SK-N-SH treated with all-trans-retinoic acid at 6 μM for 48 hours (cell line): ENCODE measurements around the gene CCDC107.

Experiments used
- ARNTL ChIP-seq: fragments of 450-650 bp; formaldehyde crosslinking; IDR thresholded peaks from 2 replicates; pipeline ENCODE4 v1.5.0; 2020; ENCODE audit warnings: low read depth, mild to moderate bottlenecking, moderate library complexity, borderline replicate concordance
- BACH2 ChIP-seq: fragments of 250-450 bp; sonication (Bioruptor Pico); IDR thresholded peaks from 2 replicates; pipeline ENCODE4 v1.9.0; 2021; ENCODE audit warnings: mild to moderate bottlenecking, borderline replicate concordance
- CSDC2 ChIP-seq: fragments of 250-450 bp; sonication (Bioruptor Pico); IDR thresholded peaks from 2 replicates; pipeline ENCODE4 v1.5.0; 2020; ENCODE audit warnings: mild to moderate bottlenecking, moderate library complexity
- GLIS3 ChIP-seq: fragments of 250-450 bp; sonication (Bioruptor Pico); IDR thresholded peaks from 2 replicates; pipeline ENCODE4 v1.5.0; 2020; ENCODE audit warnings: mild to moderate bottlenecking, moderate library complexity
- OSR1 ChIP-seq: fragments of 250-450 bp; sonication (Bioruptor Pico); IDR thresholded peaks from 2 replicates; pipeline ENCODE4 v1.8.0; 2022; ENCODE audit warnings: moderate library complexity, mild to moderate bottlenecking, inconsistent platforms
- PATZ1 ChIP-seq: fragments of 250-450 bp; sonication (Bioruptor Pico); IDR thresholded peaks from 2 replicates; pipeline ENCODE4 v1.8.0; 2020; ENCODE audit warnings: mild to moderate bottlenecking, moderate library complexity, borderline replicate concordance
- RARB ChIP-seq: fragments of 250-450 bp; sonication (Bioruptor Pico); IDR thresholded peaks from 2 replicates; pipeline ENCODE4 v1.8.0; 2021; ENCODE audit warnings: mild to moderate bottlenecking, moderate library complexity
- TCF4 ChIP-seq: fragments of 250-450 bp; sonication (Bioruptor Pico); IDR thresholded peaks from 2 replicates; pipeline ENCODE4 v1.8.0; 2021; ENCODE audit warnings: mild to moderate bottlenecking, moderate library complexity, borderline replicate concordance
- TOX ChIP-seq: fragments of 250-450 bp; sonication (Bioruptor Pico); IDR thresholded peaks from 2 replicates; pipeline ENCODE4 v1.8.0; 2021; ENCODE audit warnings: mild to moderate bottlenecking, moderate library complexity, borderline replicate concordance
- ZFP3 ChIP-seq: fragments of 250-450 bp; sonication (Bioruptor Pico); IDR thresholded peaks from 2 replicates; pipeline ENCODE4 v1.5.0; 2020; ENCODE audit warnings: mild to moderate bottlenecking, moderate library complexity
- ZNF8 ChIP-seq: fragments of 450-650 bp; formaldehyde crosslinking; IDR thresholded peaks from 2 replicates; pipeline ENCODE4 v1.5.0; 2020; ENCODE audit warnings: mild to moderate bottlenecking, moderate library complexity
- TF ChIP-seq, protein P1 (sequence below): fragments of 250-450 bp; sonication (Bioruptor Pico); IDR thresholded peaks from 2 replicates; pipeline ENCODE4 v1.5.1; 2020; ENCODE audit warnings: low read depth, mild to moderate bottlenecking, moderate library complexity

GRCh38 chr9:35703906-35704672, 46.0 kb downstream of the CCDC107 start:
- TF ChIP-seq ZNF8 (CRISPR knock-in tag) (no peak), BACH2 (CRISPR knock-in tag) (no peak), RARB (CRISPR knock-in tag) (no peak), CSDC2 (CRISPR knock-in tag) (no peak), ARNTL (CRISPR knock-in tag) (no peak), PATZ1 (CRISPR knock-in tag) (no peak), ZFP3 (no peak), TOX (no peak), OSR1 (no peak), TCF4 (CRISPR knock-in tag) (no peak), GLIS3 (CRISPR knock-in tag) (no peak)
- TF ChIP-seq, protein P1, sequence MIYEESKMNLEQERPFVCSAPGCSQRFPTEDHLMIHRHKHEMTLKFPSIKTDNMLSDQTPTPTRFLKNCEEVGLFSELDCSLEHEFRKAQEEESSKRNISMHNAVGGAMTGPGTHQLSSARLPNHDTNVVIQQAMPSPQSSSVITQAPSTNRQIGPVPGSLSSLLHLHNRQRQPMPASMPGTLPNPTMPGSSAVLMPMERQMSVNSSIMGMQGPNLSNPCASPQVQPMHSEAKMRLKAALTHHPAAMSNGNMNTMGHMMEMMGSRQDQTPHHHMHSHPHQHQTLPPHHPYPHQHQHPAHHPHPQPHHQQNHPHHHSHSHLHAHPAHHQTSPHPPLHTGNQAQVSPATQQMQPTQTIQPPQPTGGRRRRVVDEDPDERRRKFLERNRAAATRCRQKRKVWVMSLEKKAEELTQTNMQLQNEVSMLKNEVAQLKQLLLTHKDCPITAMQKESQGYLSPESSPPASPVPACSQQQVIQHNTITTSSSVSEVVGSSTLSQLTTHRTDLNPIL (CRISPR knock-in tag) = no peak
